Bronchial epithelial cell (primary cell): ENCODE data around the gene ZNF76. TPM values are rescaled to one million over a fixed set of nuclear protein-coding genes. Genes with fewer than 3 reads are reported as not detected.

ENCODE experiments used
- DNase-seq: peaks from one replicate; pipeline ENCODE4 v3.0.0-alpha.2; 2010; ENCODE audit warnings: low read depth
- FAIRE-seq: peaks from 2 replicates; lab custom pipeline; 2011; peaks lifted over from hg19 to GRCh38; lab: Jason Lieb, UNC
- H3K27me3 ChIP-seq: 2 replicates; pipeline ENCODE4 v1.5.1; 2011; ENCODE audit warnings: low read length; ENCODE audit not compliant: control insufficient read depth, insufficient read depth
- H3K36me3 ChIP-seq: 2 replicates; pipeline ENCODE4 v1.5.1; 2011; ENCODE audit warnings: low read length; ENCODE audit not compliant: control insufficient read depth, insufficient read depth
- H3K4me3 ChIP-seq: 2 replicates; pipeline ENCODE4 v1.5.1; 2011; ENCODE audit warnings: mild to moderate bottlenecking, low read depth, low read length, control low read depth
- CTCF ChIP-seq: IDR thresholded peaks from 2 replicates; pipeline ENCODE4 v1.5.1; 2011; ENCODE audit warnings: mild to moderate bottlenecking, moderate library complexity, low read length, control low read depth, inconsistent platforms; ENCODE audit not compliant: insufficient read depth, severe bottlenecking
- total RNA-seq: library from RNA; depleted of rRNA; stranded (reverse); fragments of >200 nt; gene quantifications from 2 replicates; pipeline ENCODE4 v1.2.1, GENCODE V29; 2014

ZNF76 gene
- 5.3 and 8.1 TPM in 2 replicates for total RNA-seq

DNA sequence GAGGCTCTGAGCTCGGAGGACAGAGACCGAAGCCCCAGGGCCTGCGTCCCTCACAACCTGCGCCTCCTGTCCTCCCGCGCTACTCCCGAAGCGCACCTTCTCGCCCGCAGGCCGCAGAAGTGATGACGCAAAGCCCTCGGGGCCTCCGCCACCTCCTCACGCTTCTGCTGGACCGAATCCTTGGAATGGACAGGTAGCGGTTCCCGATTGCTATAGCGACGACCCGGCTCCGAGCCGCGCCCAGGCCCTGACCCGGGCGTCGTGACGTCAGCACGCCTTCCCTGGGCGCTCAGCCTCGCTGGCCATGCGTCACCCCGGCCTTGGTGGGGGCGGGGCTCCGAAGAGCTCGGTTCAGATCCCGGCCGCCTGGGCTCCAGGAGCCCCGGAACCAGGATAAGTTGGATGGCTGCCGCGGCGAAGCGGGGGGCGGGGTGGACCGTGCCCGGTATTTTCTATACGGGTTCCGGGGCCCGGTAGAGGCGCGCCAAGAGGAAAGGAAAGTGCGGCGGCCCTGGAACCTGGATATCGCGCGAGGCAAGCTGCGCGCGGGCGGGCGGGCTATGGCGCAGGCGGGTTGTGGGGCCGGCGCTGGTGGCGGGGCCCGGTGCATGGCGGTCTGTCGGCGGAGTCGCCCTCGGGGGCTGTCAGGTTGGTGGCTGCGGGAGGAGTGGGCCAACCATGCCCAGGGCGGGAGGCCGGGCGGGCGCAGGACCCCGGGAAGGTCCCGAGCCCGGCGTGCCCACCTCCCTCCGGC lies at the start of gene ZNF76:
Gene ZNF76 (plus strand): TSS at position 542 of the 754 bp plus-strand sequence. CDS start 21,417 bp downstream, outside the sequence.
- TF ChIP-seq CTCF, result no peak
- FAIRE-seq (no peak), DNase-seq (peak; percentile 87)
- Histone ChIP-seq H3K27me3 (no peaks in the 10 kb centered on the region), H3K4me3 (peak within 1 kb of the TSS; percentile 88), H3K36me3 (no peaks in the 10 kb centered on the region)

DNA sequence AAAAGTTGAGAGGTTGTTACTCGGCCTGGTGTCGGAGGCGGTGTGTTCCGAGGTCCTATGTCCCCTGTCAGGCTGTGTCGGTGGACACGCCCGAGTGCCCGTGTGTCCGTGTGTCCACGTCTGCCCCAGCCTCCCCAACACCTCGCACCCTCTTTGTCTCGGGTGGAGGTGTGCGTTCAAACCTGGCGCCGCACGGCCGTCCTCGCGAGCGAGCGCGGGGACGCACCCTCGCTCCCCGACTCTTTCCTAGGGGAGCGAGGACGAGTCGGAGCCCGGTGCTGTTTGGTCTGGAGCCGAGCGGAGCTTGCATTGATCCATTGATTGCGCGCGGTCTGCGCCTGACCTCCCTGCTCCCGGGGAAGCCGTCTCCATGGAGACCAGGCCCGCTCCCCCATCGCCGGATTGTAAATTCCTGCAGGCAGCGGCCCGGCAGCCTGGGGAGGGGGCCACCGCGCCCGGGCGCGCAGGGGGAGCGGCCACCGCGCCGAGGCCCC lies 46.2 kb upstream of the ZNF76 start:
- peaks cover 26% of the 10 kb centered on the region for H3K27me3 ChIP-seq
- FAIRE-seq, result no peak

DNA sequence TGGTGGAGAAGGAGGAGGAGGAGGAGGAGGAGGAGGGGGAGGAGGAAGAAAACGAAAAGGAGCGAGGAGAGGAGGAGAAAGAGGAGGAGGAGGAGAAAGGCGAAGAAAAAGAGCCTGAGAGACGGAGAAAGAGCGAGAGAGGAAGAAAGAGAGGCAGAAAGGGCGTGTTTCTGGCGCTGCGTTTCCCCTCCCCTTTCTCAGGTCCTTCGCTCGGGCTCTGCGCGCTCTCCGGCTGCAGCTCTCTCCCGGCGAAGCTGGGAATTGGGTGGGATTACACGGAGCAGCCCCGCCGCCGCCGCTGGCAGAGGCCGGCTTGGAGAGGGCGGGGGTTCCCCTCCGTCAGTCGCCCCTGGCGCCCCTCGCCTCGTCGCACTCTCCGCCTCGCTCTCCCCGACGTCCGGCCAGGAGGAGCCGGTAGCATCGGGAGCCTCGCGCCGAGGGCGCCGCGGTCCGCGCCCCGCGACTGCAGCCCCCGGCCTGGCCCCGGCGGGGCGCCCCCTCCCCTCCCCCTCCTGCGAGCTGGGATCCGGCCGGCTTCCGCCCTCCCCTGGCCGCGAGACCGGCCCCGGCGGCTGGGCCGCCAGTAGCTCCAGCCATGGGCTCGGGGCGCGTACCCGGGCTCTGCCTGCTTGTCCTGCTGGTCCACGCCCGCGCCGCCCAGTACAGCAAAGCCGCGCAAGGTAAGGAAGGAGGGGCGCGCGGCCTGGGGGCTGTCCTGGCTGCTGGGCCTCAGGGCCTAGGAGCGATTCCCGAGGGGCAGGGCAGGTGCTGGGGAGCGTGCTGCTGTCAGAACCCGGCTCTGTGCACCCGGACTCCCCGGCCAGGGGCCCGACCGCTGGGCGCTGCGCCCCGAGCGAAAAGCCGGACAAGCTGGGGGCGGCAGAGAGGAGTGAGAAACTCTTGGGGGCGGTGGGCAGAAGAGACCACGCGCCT lies 45.4 kb upstream of the ZNF76 start, which contains the start of gene SCUBE3:
Gene SCUBE3 (plus strand): TSS at position 133 of the 933 bp plus-strand sequence. CDS start 463 bp downstream, at position 596.
- H3K36me3 ChIP-seq, result no peaks in the 10 kb centered on the region
- peak within 1 kb of the TSS; percentile 40 for H3K4me3 ChIP-seq
- FAIRE-seq (no peak), DNase-seq (peak; percentile 20)
- TF ChIP-seq CTCF, result no peak
- peaks cover 24% of the 10 kb centered on the region for H3K27me3 ChIP-seq

More for the DNA sequence above, 46.2 kb upstream of the ZNF76 start:
- Histone ChIP-seq H3K36me3 (no peaks in the 10 kb centered on the region), H3K4me3 (peak overlapping the region; percentile 40)
- TF ChIP-seq CTCF, result no peak
- no peak for DNase-seq

DNA sequence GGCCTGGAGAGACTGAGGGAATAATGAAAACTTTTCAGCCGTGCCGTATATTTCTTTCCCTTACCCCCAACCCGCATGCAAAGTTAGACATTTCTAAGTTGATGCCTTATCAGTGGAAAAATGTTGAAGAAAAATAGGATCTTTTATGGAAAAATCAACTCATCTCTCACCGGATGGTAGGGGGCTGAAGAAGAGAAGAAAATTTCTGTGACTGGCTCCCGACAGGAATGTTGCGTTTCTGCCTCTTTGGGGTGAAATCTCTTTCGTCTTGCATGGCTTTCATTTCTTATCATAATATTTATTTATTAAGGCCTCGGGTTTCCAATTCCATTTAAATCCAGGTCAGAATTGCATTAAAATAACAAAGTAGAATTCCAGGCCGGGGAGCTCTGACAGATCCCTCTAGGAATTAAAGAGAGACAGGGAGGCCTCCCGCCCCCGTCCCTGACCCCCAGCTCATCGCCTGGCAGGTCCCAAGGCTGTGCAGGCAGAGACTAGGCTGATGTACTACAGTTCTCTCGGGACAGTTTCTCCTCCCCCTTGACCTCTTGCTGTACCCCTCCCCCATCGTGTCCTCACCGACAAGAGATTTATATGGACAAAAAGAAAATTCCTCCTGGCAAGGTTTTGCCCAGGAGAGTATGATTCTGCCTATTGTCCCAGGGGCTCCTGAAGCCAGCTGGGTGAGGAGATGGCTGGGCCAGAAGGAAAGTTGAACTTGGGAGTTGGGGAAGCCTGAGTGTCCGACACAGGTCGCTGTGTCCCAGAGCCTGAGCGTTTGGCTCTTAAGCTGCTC lies 44.5 kb upstream of the ZNF76 start:
- Histone ChIP-seq H3K27me3 (peaks cover 24% of the 10 kb centered on the region), H3K36me3 (no peaks in the 10 kb centered on the region), H3K4me3 (no peak overlapping the region)
- FAIRE-seq, result no peak
- TF ChIP-seq CTCF, result no peak
- DNase-seq, result no peak
